Measurements from ENCODE around the gene CEP126.
"Not testable (repeated sequence)": the region's sequence is repeated elsewhere in the genome, so short reads cannot be mapped to it uniquely, and the experiment has no call there.

CEP126 gene

GRCh38 chr11:101929294-101929915 lies 14.6 kb downstream of the CEP126 start:
- no peak for DNase-seq

DNA sequence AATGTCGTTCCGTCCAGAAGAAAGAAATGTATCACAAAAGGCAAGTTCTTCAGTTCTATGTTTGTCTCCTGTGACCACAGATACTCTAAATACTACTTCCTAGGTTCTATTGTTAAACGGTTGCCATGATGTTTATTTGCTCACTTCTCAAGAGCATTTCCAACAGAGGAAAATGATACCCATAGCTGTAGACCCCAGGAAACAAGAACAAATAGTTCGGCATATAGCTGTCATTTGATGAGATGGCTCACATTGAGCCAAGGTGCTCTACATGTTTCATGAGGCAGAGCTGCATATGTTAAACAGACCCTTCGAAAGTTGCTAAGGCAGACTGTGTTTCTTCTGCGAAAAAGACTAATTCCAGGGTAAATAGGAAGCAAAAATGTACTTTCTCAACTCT lies 16.9 kb downstream of the CEP126 start:
- DNase-seq, result no peak

DNA sequence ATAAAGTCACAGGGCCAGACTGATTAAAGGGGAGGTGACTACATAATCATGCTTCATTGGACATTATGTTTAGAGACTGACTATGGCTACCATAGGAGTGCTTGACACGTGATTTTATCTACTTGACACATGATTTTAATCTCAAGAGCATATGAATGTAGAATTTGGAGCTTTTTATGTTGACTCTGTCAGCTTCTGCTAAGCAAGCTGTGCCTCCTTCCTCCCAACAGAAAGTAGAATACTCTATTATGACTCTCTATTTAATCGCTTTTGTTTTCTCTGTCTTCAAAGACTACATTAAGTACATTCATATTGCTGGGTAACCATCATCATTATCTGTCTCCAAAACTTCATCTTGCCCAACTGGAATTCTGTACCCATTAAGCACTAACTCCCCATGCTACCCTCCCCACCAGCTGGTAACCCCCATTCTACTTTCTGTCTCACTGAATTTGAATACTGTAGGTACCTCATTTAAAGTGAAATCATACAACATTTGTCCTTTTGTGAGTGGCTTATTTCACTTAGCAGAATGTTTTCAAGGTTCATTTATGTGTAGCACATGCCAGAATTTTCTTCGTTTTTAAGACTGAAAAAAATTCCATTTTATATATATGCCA lies 26.2 kb downstream of the CEP126 start:
- no peak for DNase-seq

DNA sequence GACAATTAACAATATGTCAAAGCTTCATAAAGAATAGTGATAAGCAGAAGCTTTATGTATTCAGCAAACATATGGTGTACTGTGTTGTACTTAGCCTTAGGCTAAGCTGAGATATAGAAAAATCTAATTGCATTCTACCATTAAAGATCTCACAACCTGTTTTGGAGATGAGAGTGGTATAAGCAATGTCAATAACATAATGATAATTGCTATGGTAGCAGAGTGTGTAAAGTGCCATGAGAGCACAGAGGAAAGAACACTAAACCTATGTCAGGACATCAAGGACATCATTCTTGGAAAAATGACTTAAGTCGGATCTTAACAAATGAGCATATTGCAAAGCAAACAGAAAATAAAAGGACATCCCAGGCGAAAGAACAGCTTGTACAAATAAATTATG lies 30.1 kb downstream of the CEP126 start:
- DNase-seq, result no peak

DNA sequence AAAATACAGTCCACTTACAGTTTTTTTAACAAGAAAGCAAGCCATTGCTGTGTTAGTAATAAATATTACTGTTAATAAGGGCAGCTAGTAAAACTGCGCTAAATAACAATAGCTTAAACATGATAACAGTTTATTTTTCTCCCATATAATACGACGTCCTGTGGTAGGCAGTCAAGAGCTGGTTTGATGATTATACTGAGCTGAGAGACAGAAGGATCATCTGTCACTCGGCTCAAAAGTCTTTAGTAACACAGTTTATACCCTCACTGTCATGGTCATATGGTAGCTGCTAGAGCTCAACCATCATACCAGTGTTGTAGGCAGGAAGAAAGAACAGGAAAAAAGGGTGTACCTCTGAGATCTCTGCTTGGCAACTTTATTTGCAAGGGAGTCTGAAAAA lies 30.6 kb downstream of the CEP126 start:
- DNase-seq, result no peak

GRCh38 chr11:101949680-101950220 lies 34.9 kb downstream of the CEP126 start:
- DNase-seq, result no peak

DNA sequence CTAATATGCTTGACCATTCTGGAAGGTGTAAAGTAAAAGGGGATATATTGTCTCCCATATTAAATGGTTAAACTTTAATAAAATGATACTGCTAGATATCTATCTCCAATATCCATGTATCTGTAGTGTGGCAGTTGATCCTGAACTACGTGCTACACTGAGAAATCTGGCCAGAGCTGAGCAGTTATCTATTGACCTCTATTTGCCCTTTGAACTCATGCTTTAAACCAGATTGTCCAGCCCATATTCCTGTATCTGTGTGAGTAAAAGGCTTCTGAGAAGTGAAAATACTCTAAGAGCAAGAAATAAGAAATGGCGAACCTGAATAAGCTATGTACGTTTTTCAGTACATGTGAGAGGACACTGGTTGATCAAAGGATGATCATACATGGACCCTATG lies 40.5 kb downstream of the CEP126 start:
- no peak for DNase-seq

DNA sequence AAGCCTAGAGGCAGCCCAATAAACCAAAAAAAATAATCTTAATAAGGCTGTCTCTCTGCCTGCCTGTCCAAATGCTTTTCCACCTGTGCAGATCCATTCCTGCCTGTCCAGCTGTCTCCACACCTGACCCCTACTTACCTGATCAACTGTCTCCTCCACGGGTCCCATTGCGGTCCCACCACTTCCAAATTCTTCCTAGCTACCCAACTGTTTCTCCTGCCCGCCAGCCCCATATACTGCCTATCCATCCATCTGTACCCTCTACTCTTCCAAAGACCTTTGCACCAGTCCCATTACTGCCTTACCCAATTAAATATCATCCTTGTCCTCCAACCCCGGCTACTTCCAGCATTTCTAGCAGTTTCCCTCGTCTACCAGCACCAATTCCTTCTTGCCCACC lies 40.9 kb downstream of the CEP126 start:
- DNase-seq, result no peak

- no peak for DNase-seq
Observed at GRCh38 chr11:101960231-101960630, 45.4 kb downstream of the CEP126 start.

DNA sequence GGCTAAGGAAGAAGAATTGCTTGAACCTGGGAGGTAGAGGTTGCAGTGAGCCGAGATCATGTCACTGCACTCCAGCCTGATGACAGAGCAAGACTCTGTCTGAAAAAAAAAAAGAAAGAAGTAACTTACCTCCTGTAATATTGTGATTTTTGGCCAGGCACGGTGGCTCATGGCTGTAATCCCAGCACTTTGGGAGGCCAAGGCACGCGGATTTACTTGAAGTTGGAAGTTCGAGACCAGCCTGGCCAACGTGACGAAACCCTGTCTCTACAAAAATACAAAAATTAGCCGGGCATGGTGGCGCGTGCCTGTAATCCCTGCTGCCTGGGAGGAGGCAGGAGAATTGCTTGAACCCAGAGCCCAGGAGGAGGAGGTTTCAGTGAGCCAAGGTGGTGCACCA lies 49.4 kb downstream of the CEP126 start:
- DNase-seq, result not testable (repeated sequence)

DNA sequence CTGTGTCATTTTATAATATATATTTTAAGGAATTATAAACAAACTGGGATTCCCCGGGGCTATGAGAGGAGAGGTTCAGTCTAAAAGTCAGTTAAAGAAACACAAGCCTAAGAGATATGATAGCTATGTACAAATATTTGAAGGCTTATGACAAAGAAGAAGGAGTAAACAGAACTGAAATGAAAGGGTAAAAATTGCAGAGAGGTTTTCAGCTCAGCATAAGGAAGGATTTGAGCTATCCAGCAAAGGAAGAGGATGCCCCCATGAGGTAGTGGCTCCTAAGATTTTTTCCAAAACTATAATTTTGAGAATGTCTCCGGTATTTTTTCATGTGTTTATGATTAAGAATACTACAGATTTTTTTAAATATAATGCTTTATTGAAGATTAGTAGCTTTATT lies 59.4 kb downstream of the CEP126 start:
- no peak for DNase-seq

GRCh38 chr11:101974771-101975170 lies 60.0 kb downstream of the CEP126 start:
- DNase-seq, result no peak

DNA sequence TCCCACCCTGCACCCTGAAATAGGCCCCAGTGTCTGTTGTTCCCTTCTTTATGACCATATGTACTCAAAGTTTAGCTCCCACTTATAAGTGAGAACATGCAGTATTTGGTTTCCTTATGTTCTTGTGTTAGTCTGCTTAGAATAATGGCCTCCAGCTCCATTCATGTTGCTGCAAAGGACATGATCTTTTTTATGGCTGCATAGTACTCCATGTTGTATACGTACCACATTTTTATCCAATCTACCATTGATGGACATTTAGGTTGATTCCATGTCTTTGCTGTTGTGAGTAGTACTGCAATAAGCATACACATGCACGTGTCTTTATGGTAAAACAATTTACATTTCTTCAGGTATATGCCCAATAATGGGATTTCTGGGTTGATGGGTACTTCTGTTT lies 60.9 kb downstream of the CEP126 start:
- DNase-seq, result no peak

DNA sequence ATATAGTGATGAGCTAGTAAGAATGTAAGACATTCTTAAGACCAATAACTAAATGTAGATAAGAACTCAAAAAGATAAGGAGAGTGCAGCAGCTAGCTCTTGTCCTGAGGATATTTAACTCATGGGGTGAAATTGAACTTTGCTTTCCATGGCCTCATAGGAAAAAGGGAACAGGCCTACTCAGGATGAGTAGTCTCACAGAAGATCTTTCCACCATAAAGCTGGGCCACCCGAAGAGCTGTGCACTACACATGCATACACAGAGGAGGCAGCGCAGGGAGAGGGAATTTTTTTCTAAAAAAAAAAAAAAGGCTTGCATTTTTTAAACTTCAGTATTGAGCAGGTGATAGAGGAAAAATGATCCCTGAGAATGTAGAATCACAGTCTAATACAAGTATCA lies 72.6 kb downstream of the CEP126 start:
- DNase-seq, result no peak

GRCh38 chr11:101993172-101993571 lies 78.4 kb downstream of the CEP126 start:
- DNase-seq, result no peak

GRCh38 chr11:101994052-101994469 lies 79.3 kb downstream of the CEP126 start:
- DNase-seq, result not testable (repeated sequence)

GRCh38 chr11:101996111-101996510 lies 81.3 kb downstream of the CEP126 start:
- DNase-seq, result no peak

GRCh38 chr11:102001657-102002338 lies 87.0 kb downstream of the CEP126 start:
- DNase-seq, result no peak

GRCh38 chr11:102004220-102004619 lies 89.4 kb downstream of the CEP126 start:
- no peak for DNase-seq

- no peak for DNase-seq
Observed at GRCh38 chr11:102005306-102005705, 90.5 kb downstream of the CEP126 start.

GRCh38 chr11:102006835-102007566 lies 92.2 kb downstream of the CEP126 start:
- DNase-seq, result no peak

GRCh38 chr11:102007567-102008437 lies 93.0 kb downstream of the CEP126 start:
- DNase-seq, result no peak
